EL (cell line): Measurements from ENCODE around the gene IPO8.
"Not testable (repeated sequence)": the region's sequence is repeated elsewhere in the genome, so short reads cannot be mapped to it uniquely, and the experiment has no call there.

ENCODE experiments used
- DNase-seq: peaks from one replicate; pipeline ENCODE4 v3.0.0-alpha.2; 2016

The IPO8 gene

GRCh38 chr12:30602678-30603077, 93.0 kb downstream of the IPO8 start:
- no peak for DNase-seq

GRCh38 chr12:30599608-30600007, 96.1 kb downstream of the IPO8 start:
- no peak for DNase-seq

GRCh38 chr12:30598889-30599288, 96.8 kb downstream of the IPO8 start:
- no peak for DNase-seq

- no peak for DNase-seq
These were observed 99.9 kb downstream of the IPO8 start for GRCh38 chr12:30595742-30596141.

- no peak for DNase-seq
These were observed 101.2 kb downstream of the IPO8 start for GRCh38 chr12:30594509-30594908.

- not testable (repeated sequence) for DNase-seq
These were observed 107.1 kb downstream of the IPO8 start for GRCh38 chr12:30588572-30588971.

- no peak for DNase-seq
These were observed 107.9 kb downstream of the IPO8 start for GRCh38 chr12:30587782-30588181.

- DNase-seq = no peak
These were observed 109.8 kb downstream of the IPO8 start for GRCh38 chr12:30585877-30586276.

- DNase-seq = no peak
These were observed 112.7 kb downstream of the IPO8 start for GRCh38 chr12:30582943-30583342.

GRCh38 chr12:30580344-30580743, 115.3 kb downstream of the IPO8 start:
- no peak for DNase-seq
